Colonic mucosa (tissue), 4 donors: Measurements from ENCODE around the gene DDX1. TPM values are rescaled to one million over a fixed set of nuclear protein-coding genes. Genes with fewer than 3 reads are reported as not detected.

ENCODE experiments used
- DNase-seq: peaks from one replicate; pipeline ENCODE4 v3.0.0-alpha.2; 2020
- H3K27ac ChIP-seq: fragments of 200-600 bp; one replicate; pipeline ENCODE4 v1.8.0; 2021
- H3K27me3 ChIP-seq: fragments of 200-600 bp; one replicate; pipeline ENCODE4 v1.8.0; 2021
- H3K36me3 ChIP-seq: fragments of 200-600 bp; one replicate; pipeline ENCODE4 v1.8.0; 2021
- H3K4me1 ChIP-seq: fragments of 200-600 bp; one replicate; pipeline ENCODE4 v1.8.0; 2021; ENCODE audit warnings: mild to moderate bottlenecking
- H3K4me3 ChIP-seq: fragments of 200-600 bp; one replicate; pipeline ENCODE4 v1.8.0; 2021
- H3K9ac ChIP-seq, 2 donors: one replicate each; pipeline ENCODE4 v1.7.0; 2013; ENCODE audit warnings: control low read depth in 2 of 2, low read depth in 2 of 2, low read length in 2 of 2
- H3K9me3 ChIP-seq: fragments of 200-600 bp; one replicate; pipeline ENCODE4 v1.8.0; 2021
- CTCF ChIP-seq: fragments of 200-600 bp; IDR thresholded peaks from one replicate; pipeline ENCODE4 v1.8.0; 2022; ENCODE audit warnings: antibody characterized with exemption, mild to moderate bottlenecking
- intact Hi-C: fragments of 100-400 bp; cut with DNase I; formaldehyde crosslinking; loops from one replicate; pipeline ENCODE4 v1.14.1; 2022
- total RNA-seq, 2 donors: library from RNA; stranded (reverse); fragmentation: NEBNext Ultra II Directional in 1 of 2; extraction: Animal tissue kit (Norgen Biotek cat#: 25700) in 1 of 2; gene quantifications; one replicate each; pipeline ENCODE4 v1.2.1, GENCODE V29; 2021
- donor health status: healthy.
- donor health status: DM: no; HTN: no; CAD: no.
- donor health status: DM: no; HTN: no; CAD: no.

Gene DDX1
- total RNA-seq, 2 donors from 2014 or later = 71.6 to 91.3 TPM

DNA sequence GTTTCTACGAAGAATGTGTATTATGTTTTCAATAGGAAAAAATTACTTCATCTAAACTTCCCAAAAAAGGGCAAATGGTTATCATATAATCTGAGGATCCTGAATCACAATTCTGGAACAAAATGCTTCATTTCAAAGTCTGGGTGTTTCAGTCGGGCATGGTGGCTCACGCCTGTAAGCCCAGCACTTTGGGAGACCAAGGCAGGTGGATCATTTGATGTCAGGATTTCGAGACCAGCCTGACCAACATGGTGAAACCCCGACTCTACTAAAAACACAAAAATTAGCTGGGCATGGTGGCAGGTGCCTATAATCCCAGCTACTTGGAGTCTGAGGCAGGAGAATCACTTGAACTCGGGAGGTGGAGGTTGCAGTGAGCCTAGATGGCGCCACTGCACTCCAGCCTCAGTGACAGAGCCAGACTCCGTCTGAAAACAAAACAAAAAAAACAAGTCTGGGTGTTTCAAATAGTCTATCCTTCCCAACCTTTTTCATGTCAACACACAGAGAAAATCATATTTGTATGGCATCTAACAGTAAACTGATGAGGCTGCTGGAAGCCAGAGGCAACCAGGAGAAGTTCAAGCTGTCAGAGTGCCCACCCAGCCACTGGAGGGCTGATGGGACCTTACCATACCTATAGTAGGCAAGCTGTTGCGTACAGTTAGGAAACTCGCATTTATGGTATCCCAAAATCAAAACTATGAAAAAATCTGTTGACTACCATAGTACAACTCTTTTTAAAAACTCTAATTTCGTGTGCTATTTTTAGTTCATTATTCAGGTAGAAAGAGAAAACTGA lies 45.2 kb upstream of the DDX1 start:
- H3K9ac ChIP-seq = no peak overlapping the region
- H3K27me3 ChIP-seq = no peaks in the 10 kb centered on the region
- H3K27ac ChIP-seq = no peak overlapping the region
- H3K4me3 ChIP-seq = no peak overlapping the region
- intact Hi-C loops = no loop called here
- no peak for TF ChIP-seq CTCF
- no peaks in the 10 kb centered on the region for H3K4me1 ChIP-seq
- no peaks in the 10 kb centered on the region for H3K9me3 ChIP-seq
- no peaks in the 10 kb centered on the region for H3K36me3 ChIP-seq
- DNase-seq = no peak

- no peak for TF ChIP-seq CTCF
- DNase-seq = no peak
- no peak overlapping the region for H3K4me3 ChIP-seq
- no peak overlapping the region for H3K9ac ChIP-seq
- H3K36me3 ChIP-seq = no peaks in the 10 kb centered on the region
- H3K27ac ChIP-seq = no peak overlapping the region
- intact Hi-C loops = no loop called here
- no peaks in the 10 kb centered on the region for H3K4me1 ChIP-seq
- no peaks in the 10 kb centered on the region for H3K27me3 ChIP-seq
- no peaks in the 10 kb centered on the region for H3K9me3 ChIP-seq
Observed at GRCh38 chr2:15547115-15547876, 44.4 kb upstream of the DDX1 start.

DNA sequence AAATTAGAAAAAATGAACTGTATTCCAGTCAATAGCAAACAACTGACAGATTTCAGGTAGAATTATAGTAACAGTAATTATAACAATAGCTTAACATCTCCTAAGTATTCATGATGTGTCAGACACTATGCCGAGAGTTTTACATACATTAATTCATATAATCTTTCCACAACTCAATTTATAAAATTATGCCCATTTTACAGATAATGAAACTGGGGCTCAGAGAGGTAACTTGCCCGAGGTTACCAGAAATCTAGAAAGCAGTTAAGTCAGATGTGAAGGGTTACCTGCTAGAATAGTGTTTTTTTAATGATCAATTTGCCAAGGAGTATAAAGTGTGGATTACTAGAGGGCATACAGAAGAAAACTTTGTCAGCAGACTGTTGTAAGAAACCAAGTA lies 42.7 kb upstream of the DDX1 start:
- Histone ChIP-seq H3K4me1 (no peaks in the 10 kb centered on the region), H3K4me3 (no peak overlapping the region), H3K27ac (no peak overlapping the region), H3K27me3 (no peaks in the 10 kb centered on the region), H3K9me3 (no peaks in the 10 kb centered on the region), H3K9ac (no peak overlapping the region), H3K36me3 (no peaks in the 10 kb centered on the region)
- TF ChIP-seq CTCF = no peak
- DNase-seq = no peak
- intact Hi-C loops = no loop called here

- no peak for DNase-seq
- no peak overlapping the region for H3K27ac ChIP-seq
- no peaks in the 10 kb centered on the region for H3K27me3 ChIP-seq
- H3K36me3 ChIP-seq = no peaks in the 10 kb centered on the region
- H3K9ac ChIP-seq = no peak overlapping the region
- H3K9me3 ChIP-seq = no peaks in the 10 kb centered on the region
- intact Hi-C loops = no loop called here
- H3K4me1 ChIP-seq = no peaks in the 10 kb centered on the region
- no peak for TF ChIP-seq CTCF
- no peak overlapping the region for H3K4me3 ChIP-seq
Observed at GRCh38 chr2:15553519-15553918, 38.1 kb upstream of the DDX1 start.

DNA sequence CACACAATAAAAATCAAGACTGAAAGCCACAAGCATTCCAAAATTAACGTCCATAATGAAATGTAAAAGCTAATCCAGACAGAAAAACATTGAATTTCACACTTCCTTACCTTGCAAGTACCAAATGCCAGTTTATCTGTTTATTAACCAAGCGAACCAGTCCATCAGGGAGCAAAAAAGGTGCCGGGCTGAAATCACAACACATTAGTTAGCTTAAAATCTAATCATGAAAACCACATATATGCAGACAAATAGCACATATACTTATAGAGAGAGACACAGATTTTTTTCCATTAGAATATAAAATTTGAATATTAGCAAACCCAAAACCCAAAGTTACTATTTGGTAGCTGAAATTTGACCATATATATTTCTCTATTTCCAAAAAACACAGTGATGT lies 37.7 kb upstream of the DDX1 start:
- Histone ChIP-seq H3K27me3 (no peaks in the 10 kb centered on the region), H3K9me3 (no peaks in the 10 kb centered on the region), H3K36me3 (no peaks in the 10 kb centered on the region), H3K9ac (no peak overlapping the region), H3K4me3 (no peak overlapping the region), H3K27ac (no peak overlapping the region), H3K4me1 (no peaks in the 10 kb centered on the region)
- intact Hi-C loops = no loop called here
- no peak for DNase-seq
- TF ChIP-seq CTCF = no peak
